Suppressor macrophage treated with lipopolysaccharide for 1 hour (primary cell): Measurements from ENCODE around the gene CDC5L.
"Not testable (repeated sequence)": the region's sequence is repeated elsewhere in the genome, so short reads cannot be mapped to it uniquely, and the experiment has no call there.

ENCODE experiments used
- DNase-seq, 3 donors: peaks; one replicate each; pipeline ENCODE4 v3.0.0-alpha.2; 2020 to 2022

CDC5L gene

DNA sequence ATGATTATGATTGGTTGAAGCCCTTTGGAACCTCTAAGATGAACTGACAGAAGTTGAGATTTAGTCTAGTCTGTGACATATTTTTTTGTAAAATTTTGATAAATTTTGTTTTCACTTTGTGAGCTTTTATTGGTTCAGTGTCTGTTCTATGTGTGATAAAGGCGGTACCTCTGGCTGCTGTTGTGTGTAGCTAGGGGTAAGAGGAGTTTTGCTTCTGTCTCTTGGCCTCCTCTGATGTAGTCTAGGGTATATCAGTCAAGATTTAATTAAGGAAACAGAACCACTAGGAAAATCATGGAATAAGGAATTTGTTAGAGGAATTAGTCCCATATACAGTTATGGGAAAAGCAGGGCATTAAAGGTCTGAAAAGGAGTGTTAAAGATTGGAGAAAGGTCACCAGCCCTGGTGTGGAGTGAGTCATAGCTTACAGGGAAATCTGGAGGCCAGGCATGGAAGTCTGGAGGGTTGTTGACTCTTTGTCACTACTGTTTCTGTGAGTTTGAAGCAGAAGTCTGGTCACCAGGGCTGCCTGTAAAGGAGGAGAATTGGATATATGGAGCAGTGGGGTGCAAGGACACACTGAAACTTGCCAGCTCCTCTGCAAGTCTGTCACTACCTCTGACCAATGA, 28.5 kb downstream of the CDC5L start:
- peak in 2 of 3 donors; percentile 25 to 32 for DNase-seq

DNA sequence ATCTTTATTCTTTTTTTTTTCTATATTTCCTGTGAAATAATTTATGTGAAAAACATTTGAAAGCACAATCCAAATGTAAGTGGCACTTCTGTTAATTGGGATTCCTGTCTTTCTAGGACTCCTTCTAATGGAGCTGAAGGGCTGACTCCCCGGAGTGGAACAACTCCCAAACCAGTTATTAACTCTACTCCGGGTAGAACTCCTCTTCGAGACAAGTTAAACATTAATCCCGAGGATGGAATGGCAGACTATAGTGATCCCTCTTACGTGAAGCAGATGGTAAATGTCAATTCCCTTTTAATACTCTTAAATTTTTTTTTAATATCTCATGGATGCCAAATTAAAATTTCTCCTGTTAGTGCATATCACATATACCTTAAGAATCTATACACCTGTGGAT, 35.0 kb downstream of the CDC5L start:
- DNase-seq = no peak

DNA sequence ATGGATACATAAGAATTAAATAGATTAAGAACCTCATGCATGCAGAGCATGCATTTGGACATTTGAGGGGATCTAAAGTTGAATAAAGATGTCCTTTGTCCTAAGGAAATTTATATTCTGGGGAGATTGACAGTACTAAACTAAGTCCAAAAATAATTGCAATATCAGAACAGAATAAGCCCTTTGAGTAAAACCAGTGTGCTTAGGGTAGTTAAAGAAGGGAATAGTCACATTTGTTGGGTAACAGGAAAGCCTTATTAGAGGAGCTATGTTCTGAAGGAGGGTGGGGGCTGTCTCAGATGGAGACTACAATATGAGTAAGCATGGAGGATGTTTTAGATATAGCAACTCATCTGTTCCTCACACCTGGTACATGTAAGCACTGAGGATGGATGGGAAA, 35.8 kb downstream of the CDC5L start:
- no peak for DNase-seq

DNA sequence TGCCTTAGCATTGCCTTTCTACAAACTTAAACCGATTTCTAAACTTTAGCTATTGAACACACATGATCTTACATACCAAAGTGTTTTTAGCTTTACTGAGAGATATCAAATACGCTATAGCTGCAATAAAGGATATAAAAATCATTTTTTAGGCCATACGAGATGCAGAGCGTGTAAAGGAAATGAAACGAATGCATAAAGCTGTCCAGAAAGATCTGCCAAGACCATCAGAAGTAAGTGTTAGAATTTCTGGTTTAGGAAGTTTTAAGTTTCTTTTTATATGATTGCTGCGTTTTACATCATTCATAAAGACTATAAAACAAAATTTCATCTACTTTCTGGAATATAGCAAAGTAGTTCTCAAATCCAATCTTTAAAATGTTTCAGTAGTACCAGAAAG, 38.4 kb downstream of the CDC5L start:
- DNase-seq = no peak

DNA sequence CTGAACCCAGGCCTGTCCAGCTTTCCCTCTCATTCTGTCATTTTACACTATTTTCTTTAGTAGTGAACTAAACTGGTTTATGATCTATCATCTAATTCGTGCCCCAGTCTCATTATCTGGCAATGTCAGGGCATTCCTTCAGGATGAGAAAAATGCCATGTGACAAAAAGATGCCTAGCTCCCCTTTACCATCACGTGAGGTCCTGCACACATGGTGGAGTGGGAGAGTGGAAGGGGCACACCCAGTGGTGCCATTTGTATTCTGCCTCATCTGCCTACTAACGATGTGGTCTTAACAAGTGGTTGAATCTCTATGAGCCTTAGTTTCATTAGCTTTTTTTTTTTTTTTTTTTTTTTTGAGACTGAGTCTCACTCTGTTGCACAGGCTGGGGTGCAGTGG, 41.2 kb downstream of the CDC5L start:
- no peak for DNase-seq

DNA sequence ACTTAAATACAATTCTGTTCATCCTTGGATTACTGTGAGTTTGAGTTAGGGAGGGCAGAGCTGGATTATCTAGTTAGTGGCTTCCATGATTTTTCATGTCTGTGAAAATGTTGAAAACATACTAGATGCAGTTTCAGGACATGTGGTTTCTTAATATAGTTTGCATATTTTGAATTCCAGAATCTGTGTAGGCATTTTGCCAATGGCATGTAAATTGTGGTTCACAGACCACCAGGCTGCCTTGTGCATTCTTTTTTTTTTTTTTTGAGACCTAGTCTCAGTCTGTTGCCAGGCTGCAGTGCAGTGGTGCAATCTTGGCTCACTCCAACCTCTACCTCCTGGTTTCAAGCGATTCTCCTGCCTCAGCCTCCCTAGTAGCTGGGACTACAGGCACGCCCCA, 42.8 kb downstream of the CDC5L start:
- DNase-seq = no peak

DNA sequence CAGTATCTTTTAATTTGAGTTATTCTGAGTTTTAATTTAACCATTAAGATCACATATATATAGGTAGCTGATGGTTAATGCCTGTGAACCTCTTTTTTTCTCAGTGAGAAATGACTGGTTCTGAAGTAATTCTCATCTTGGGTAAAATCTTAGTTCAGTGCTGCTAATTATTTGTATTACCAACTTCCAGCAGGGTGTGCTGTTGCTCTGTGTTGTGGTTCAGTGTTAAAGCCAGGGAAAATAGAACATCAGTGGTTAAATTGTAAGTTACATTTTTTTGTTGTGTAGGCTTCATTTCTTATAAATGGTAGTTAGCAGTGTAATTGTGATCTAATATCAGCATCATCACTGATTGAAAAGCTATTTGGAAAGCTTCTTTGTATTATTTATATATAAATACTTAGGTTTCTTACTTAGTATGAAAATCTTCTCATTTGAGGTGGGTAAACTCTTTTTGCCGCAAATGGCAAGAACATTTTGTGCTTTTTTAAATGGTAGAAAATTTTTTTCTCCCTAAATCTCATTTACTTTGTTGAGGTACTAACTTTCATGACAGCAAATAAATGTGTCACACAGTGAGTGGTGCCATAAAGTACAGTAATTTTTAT, 43.7 kb downstream of the CDC5L start:
- peak; percentile 65 to 76 (median 65) for DNase-seq

DNA sequence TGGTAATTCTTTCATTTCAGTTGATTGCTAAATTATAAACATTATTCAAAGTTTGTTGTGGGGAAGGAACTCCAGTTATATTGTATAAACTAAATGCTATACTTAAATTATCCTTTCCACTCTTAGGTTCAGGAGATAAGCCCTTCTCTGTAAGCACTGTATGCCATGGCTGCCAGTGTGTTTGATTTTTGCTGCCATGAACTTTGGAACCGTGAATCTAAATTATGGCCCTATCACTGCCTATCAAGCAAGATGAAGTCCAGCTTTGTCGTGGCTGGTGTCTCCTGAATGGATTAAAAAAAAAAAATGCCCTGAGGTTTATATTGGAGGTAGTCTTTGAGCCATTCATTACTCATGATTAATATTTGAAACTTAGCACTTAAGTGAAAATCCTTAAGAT, 44.7 kb downstream of the CDC5L start:
- DNase-seq = no peak

DNA sequence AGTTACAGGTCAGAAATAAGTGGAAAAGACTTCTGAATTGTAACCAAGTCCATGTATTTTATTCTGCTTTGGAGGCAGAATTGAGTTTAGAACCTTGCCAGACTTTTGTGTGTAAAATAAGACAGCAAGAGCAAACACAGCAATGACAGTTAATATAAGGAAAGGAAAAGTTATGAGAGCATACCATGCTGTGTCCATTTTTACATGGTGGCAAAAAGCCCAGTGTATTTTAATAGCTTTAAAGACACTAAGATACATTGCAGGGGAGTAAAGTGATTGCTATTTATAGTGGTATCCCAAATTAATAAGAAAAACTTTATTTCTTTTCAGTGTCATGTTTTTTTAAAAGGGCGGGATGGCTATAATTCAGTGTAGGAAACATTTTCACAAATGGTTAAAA, 45.2 kb downstream of the CDC5L start:
- no peak for DNase-seq

DNA sequence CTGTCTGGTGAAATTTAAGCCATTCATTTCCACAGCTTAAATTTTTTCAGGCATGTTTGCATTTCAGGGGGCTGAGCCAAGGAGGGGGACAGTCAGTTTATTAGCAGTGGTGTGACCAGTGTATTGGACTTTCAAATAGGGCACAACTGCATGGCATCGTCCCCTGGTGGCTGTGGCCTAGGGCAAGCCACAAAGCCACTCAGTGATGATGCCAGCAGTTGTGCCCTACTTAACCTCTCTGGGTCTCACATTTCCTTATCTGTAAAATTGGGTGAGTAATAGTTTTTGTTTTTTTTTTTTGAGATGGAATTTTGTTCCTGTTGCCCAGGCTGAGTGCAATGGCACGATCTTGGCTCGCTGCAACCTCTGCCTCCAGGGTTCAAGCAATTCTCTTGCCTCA, 48.0 kb downstream of the CDC5L start:
- no peak for DNase-seq

DNA sequence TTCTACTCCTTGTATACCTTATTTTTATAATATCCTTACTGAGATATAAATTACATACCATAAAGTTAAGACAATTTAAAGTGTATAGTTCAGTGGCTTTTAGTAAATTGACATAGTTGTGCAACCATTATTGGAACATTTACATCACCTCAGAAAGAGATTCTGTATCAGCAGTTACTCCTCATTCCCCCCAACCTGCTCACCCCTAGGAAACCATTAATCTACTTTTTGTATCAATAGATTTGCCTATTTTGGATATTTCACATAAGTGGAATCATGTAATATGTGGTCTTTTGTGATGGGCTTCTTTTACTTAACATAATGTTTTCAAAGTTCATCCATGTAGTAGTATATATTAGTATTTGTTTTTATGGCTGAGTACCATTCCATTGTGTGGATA, 51.3 kb downstream of the CDC5L start:
- DNase-seq = no peak

DNA sequence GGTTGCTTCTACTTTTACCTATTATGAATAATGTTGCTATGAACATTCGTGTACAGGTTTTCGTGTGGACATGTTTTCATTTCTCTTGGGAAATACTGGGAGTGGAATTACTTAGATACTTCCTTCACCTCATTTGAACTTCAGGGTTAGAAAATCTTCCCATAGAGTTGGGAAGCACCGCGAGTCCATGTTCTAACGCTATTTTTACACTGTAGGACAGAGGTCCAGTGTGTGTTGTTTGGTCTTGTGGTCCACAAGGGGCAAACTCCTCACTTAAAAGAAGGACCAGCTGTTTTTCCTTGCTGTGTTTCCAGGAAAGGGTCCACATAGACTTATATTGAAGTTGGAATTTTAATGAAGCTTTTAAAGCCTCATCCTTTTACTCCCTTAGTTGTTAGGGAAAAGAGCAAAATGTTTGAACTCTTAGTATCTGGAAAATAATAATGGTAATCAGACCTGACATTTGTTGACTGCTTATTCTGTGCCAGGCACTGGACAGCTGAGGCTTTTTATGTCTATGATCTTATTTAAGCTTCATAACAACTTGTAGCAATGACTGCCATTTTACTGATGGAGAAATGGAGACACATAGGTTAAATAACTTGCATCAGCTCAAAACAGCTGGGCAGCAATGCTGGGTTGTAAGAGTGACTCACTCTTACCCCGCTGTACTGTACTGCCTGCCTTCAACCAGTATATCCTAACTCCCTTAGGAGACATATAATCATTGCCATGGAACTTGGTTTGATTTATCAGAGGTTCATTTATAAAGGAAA, 52.0 kb downstream of the CDC5L start:
- DNase-seq = no peak

DNA sequence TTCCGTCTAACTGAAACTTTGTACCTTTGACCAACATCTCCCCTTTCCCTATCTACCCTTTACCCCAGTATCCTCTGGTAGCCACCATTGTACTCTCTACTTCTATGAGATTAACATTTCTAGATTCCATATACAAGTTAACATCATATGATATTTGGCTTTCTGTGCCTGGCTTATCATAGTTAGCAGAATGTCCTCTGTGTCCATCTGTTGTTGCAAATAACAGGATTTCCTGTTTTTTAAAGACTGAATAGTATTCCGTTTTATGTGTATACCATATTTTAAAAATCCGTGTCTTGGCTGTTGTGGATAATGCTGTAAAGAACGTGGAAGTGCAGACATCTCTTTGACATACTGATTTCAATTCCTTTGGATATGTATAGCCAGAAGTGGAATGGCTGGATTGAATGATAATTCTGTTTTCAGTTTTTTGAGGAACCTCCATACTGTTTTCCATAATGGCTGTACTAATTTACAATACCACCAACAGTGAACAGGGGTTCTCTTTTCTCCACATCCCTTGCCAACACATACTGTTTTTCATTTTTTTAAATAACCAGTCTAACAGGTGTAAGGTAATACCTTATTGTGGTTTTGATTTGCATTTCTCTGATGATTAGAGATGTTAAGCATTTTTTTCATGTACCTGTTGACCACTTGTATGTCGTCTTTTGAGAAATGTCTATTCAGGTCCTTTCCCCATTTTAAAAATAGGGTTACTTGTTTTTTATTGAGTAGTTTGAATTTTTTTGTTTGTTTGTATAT, 53.8 kb downstream of the CDC5L start:
- no peak for DNase-seq

DNA sequence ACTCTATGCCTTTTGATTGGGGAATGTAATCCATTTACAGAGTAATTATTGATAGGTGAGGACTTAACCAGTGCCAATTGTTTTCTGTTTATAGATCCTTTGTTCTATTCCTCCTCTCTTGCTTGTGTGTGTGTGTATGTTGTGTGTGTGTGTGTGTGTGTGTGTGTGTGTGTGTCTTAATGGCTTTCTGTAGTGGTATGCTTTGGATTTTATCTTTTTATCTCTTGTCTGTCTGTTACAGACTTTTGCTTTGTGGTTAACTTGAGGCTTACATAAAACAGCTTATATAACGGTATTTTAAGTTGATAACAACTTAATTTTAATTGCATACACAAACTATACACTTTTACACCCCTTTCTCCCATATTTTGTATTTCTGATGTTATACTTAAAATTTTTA, 54.7 kb downstream of the CDC5L start:
- DNase-seq = no peak

DNA sequence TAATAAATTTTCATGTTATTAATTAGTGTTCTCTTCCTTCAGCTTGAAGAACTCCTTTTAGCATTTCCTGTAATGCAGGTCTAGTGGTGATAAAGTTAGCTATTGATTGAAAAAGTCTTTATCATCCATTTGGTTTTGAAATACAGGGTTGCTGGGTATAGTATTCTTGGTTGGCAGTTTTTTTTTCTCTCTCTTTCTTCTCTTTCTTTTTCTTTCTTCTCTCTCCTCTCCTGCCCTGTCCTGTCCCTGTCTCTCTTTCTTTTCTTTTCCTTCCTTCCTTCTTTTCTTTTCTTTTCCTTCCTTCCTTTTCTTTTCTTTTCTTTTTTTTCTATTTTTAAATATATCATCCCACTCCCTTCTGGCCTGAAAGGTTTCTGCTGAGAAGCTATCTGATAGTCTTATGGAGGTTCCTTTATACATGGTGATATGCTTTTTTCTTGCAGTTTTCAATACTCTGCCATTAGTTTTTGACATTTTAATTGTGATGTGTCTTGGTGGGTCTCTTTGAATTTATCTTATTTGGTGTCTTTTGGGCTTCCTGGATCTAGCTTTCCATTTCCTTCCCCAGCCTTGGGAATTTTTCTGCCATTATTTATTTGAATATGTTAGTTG, 55.4 kb downstream of the CDC5L start:
- no peak for DNase-seq

DNA sequence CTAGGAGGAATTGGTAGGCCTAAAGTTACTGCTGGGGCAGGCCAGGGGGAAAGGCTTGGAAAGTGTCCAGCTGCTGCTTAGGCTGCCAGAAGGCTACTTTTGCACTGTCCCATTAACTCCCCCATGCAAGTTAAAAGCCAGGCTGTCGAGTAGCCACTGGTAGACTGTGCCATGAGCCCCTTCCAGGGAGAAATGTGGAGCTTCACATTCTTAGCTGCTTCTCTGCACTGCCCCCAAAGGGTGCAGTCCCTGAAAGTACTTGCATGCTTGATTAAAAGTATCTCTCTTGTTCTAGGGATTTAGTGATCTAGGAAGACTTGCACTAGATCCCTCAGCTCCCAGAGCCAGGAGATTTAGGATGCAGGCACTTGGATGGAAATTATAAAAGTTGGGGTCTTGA, 57.3 kb downstream of the CDC5L start:
- DNase-seq = no peak

DNA sequence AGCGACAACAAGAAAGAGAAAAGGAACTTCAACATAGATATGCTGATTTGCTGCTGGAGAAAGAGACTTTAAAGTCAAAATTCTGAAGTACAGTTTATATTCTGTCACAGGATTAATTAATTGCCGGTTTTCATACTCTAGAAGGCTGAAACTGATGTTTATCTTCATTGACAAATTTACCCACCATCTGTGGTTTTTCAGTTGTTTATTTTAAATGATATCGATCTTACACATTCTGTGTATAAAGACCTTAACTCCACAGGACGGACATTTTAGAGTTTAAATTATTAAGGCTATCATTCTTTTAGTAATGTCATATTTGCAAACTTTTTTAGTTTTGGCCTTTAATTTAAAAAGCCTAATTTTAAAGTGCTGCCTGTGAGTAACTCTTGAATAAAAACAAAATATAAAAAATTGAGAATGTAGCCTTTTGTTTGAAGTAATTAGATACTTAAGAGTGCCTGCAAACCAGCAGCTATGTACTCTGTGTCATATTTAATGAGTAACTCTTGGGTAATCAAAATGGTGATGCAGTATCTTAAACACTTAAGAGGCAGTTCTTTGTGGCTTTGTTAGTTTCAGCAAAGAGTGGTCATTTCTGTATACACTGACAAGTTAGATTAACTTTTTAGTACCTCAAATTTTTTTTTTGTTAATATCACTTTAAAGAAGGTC, 59.3 kb downstream of the CDC5L start:
- no peak for DNase-seq

DNA sequence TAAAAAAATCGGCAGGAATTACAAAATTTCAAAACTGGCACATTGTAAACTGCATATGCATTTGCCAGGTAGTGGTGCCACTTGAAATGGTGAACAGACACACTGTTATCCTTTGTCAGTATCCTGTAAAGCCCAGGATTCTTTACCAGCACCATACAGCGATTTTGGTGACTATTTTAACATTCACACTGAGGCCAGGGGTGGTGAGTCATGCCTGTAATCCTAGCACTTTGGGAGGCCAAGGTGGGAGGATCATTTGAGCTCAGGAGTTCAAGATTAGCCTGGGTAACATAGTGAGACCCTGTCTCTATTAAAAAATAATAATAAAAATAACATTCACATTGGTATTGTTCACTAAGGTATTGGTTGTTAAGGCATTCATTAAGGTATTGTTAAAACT, 61.7 kb downstream of the CDC5L start:
- not testable (repeated sequence) for DNase-seq

DNA sequence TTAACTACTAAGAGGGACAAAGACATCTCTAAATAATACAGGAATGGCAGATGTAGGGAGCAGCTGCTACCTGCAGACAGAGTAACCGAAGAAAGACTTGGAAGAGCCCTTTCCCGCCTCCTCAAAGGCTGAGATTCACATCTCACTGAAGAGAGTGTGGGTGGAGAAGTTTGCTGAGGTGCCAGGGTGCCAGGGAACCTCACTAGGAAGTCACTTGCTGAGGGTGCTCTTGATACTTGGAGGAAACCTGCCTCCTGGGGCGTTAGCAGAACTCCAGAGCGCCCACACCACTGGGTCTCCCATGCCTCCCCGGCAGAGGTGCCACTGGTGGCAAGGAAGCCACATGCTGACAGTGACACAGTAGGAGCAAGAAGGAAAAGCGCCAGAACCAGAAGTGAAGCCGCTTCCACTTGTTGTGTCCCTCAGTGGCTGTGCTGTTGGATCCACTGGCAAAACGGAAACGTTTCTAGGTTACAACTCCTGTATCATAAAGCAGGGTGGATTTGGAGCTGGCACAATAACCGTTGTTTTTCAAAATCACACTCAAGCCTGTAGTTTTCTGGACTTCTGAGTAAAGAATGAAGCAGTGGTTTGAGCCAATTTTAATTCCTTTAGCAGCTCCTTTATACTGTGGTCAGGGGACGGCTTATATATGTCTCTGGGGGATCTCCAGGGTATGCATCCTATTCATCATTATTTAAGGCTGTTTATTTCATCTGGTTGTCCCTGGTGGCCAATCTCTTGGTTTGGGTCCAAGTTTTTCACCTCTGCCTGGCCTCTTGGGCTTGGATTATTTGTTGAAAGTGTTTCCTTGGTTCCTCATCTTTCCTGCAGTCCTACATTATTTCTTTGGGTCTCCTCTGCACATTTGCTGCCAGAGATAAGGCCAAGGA, 64.5 kb downstream of the CDC5L start:
- no peak for DNase-seq

DNA sequence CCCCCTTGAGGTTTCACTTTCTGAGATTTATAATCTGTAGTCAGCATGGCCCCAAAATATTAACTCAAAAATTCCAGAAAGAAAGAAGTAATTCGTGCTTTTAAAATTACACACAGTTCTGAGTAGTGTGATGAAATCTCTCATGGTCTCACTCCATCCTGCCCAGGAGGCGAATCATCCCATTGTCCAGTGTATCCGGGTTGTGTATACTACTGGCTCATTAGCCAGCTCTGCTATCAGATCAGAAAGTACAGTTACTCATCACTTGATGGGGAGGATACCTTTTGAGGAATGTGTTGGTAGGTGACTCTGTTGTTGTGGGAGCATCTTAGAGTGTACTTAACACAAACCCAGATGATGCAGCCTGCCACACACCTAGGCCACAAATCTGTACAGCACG, 65.2 kb downstream of the CDC5L start:
- no peak for DNase-seq

DNA sequence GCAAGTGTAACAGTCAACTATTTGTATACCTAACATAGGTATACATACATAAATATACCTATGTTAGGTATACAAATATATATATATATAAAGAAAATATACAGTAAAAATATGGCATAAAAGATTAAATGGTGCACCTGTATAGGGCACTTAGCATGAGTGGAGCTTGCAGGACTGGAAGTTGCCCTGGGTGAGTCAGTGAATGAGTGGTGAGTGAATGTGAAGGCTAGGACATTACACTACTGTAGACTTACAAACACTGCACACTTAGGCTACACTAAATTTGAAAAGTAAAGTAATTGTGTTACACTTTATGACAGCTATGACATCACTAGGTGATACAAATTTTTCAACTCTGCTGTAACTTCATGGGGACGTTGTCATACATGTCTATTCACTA, 65.6 kb downstream of the CDC5L start:
- DNase-seq = no peak

DNA sequence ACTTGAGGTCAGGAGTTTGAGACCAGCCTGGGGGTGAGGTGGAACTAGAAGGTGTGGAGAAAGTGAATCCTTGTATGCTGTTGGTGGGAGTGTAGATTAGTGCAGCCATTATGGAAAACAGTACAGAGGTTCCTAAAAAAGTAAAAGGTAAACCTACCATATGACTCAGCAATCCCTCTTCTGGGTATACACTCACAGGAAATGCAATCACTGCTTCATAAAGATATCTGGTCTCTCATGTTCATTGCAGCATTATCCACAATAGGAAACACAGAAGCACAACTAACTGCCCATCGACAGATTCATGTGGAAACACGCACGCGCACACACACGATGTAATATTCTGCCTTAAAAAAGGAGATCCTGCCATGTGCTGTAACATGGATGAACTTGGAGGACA, 66.7 kb downstream of the CDC5L start:
- DNase-seq = no peak
